Caco-2 (cell line): ENCODE data around the gene POLDIP2. TPM values are rescaled to one million over a fixed set of nuclear protein-coding genes. Genes with fewer than 3 reads are reported as not detected.

Source experiments
- BruUV-seq: library from RNA; stranded (reverse); fragments of 400-500 nt; replicated peaks from 2 replicates; lab custom pipeline; 2021; lab: Mats Ljungman, UMichigan
- CTCF ChIA-PET: fragments of 300-600 bp; sonication (Branson Sonifier 250); formaldehyde crosslinking; loops from one replicate; lab custom pipeline; 2022; ENCODE audit warnings: antibody characterized with exemption; lab: Charles Lee
- POLR2A ChIA-PET: fragments of 300-600 bp; sonication (Branson Sonifier 250); formaldehyde crosslinking; loops from one replicate; lab custom pipeline; 2022; ENCODE audit warnings: antibody characterized with exemption; lab: Charles Lee
- DNase-seq, 2 experiments: peaks; one replicate each; pipeline versions ENCODE4 v3.0.0 to v3.0.0-alpha.2; 2020 to 2022
- H3K27me3 ChIP-seq: replicated peaks from 2 replicates; pipeline ENCODE4 v1.6.0; 2011; ENCODE audit warnings: low read length; ENCODE audit not compliant: control insufficient read depth, insufficient read depth
- H3K36me3 ChIP-seq: 2 replicates; pipeline ENCODE4 v1.5.1; 2011; ENCODE audit warnings: low read length; ENCODE audit not compliant: control insufficient read depth, insufficient read depth
- H3K4me1 ChIP-seq: fragments of 250-450 bp; sonication (Bioruptor Pico); 2 replicates; pipeline ENCODE4 v1.5.1; 2020; ENCODE audit warnings: mild to moderate bottlenecking
- H3K4me3 ChIP-seq: 2 replicates; pipeline ENCODE4 v1.5.1; 2011; ENCODE audit warnings: low read depth, mild to moderate bottlenecking, control low read depth, low read length
- H3K9me3 ChIP-seq: fragments of 250-450 bp; sonication (Bioruptor Pico); 2 replicates; pipeline ENCODE4 v1.5.1; 2020; ENCODE audit warnings: mild to moderate bottlenecking, moderate library complexity
- H3K27ac Mint-ChIP-seq: one replicate; pipeline ENCODE4 v1.8.0; 2022; ENCODE audit warnings: mixed read lengths; ENCODE audit not compliant: unreplicated experiment
- H3K27me3 Mint-ChIP-seq: one replicate; pipeline ENCODE4 v1.8.0; 2022; ENCODE audit warnings: mixed read lengths; ENCODE audit not compliant: insufficient read depth, unreplicated experiment
- H3K36me3 Mint-ChIP-seq: one replicate; pipeline ENCODE4 v1.8.0; 2022; ENCODE audit warnings: mild to moderate bottlenecking, mixed read lengths; ENCODE audit not compliant: insufficient read depth, unreplicated experiment
- H3K4me1 Mint-ChIP-seq: one replicate; pipeline ENCODE4 v1.8.0; 2022; ENCODE audit warnings: low read depth, mixed read lengths; ENCODE audit not compliant: unreplicated experiment
- H3K4me3 Mint-ChIP-seq: one replicate; pipeline ENCODE4 v1.8.0; 2022; ENCODE audit warnings: mild to moderate bottlenecking, moderate library complexity, mixed read lengths; ENCODE audit not compliant: unreplicated experiment
- H3K9me3 Mint-ChIP-seq: one replicate; pipeline ENCODE4 v1.8.0; 2022; ENCODE audit warnings: mixed read lengths; ENCODE audit not compliant: unreplicated experiment
- CTCF ChIP-seq, 2 experiments: fragments of 200-600 bp in 1 of 2; IDR thresholded peaks; 1 replicate in 1 of 2; 2 replicates in 1 of 2; pipeline versions ENCODE4 v1.5.1 to v1.8.0; 2011 to 2022; ENCODE audit warnings: antibody characterized with exemption in 1 of 2, control low read depth in 1 of 2, inconsistent platforms in 1 of 2, low read depth in 1 of 2, low read length in 1 of 2, mild to moderate bottlenecking in 1 of 2, moderate library complexity in 1 of 2; ENCODE audit not compliant: insufficient read depth in 1 of 2, severe bottlenecking in 1 of 2, unreplicated experiment in 1 of 2
- intact Hi-C: fragments of 100-400 bp; cut with micrococcal nuclease; formaldehyde crosslinking; loops from one replicate; pipeline ENCODE4 v1.10.0; 2022; ENCODE audit not compliant: unreplicated experiment
- total RNA-seq: library from RNA; stranded (reverse); gene quantifications from 2 replicates; pipeline ENCODE4 v1.2.3, GENCODE V29; 2022

The POLDIP2 gene
- total RNA-seq, 1 experiment from 2014 or later: 257 TPM

- peak; percentile 100 for DNase-seq
- H3K27me3 ChIP-seq: no peaks in the 10 kb centered on the region
Observed at GRCh38 chr17:28370035-28370743, 12.9 kb upstream of the POLDIP2 start, which contains the start of gene VTN. VTN (minus strand) TSS chr17:28370307; CDS start chr17:28370203, 104 bp downstream.

GRCh38 chr17:28369684-28370034 is 12.3 kb upstream of the POLDIP2 start:
- CTCF ChIA-PET: interaction anchor here (0.6 to 6.0 kb wide), 26 partner anchors 8 to 329 kb away, joined by 3 to 45 read pairs (median 5); partner anchors contain the start of genes IFT20, PIGS, POLDIP2 and SLC46A1
- no peaks in the 10 kb centered on the region for H3K9me3 ChIP-seq
- Mint-ChIP-seq H3K4me3 (peak overlapping the region; percentile 75), H3K27me3 (no peaks in the 10 kb centered on the region), H3K9me3 (no peaks in the 10 kb centered on the region), H3K4me1 (peaks cover 54% of the 10 kb centered on the region), H3K36me3 (peaks cover 54% of the 10 kb centered on the region), H3K27ac (peak overlapping the region; percentile 88)
- peaks cover 46% of the 10 kb centered on the region for H3K4me1 ChIP-seq
- H3K4me3 ChIP-seq: peak overlapping the region; percentile 46
- peaks cover 14% of the 10 kb centered on the region for H3K36me3 ChIP-seq
- POLR2A ChIA-PET: interaction anchor here (0.5 to 4.7 kb wide), 17 partner anchors 8 to 329 kb away, joined by 3 to 87 read pairs (median 5); partner anchors contain the start of genes IFT20, POLDIP2 and TNFAIP1
- no peaks in the 10 kb centered on the region for H3K27me3 ChIP-seq
- TSS peak; percentile 66 for BruUV-seq
- intact Hi-C loops: loop anchor here (1.0 to 10.0 kb wide), 4 partner anchors 33 to 175 kb away; partner anchors contain the start of gene SLC46A1
- peak; percentile 52 to 75 for TF ChIP-seq CTCF (IDR thresholded peaks at IDR 0.05; ENCODE audit: insufficient read depth in 1 of 2, low read depth in 1 of 2, low read length in 1 of 2, severe bottlenecking in 1 of 2, unreplicated experiment in 1 of 2)
- DNase-seq: peak; percentile 81 to 85

More at GRCh38 chr17:28370035-28370743, 12.9 kb upstream of the POLDIP2 start, which contains the start of gene VTN:
- Mint-ChIP-seq H3K4me1 (peaks cover 54% of the 10 kb centered on the region), H3K27ac (peak within 1 kb of the TSS; percentile 88), H3K27me3 (no peaks in the 10 kb centered on the region), H3K4me3 (peak within 1 kb of the TSS; percentile 75), H3K9me3 (no peaks in the 10 kb centered on the region), H3K36me3 (peaks cover 54% of the 10 kb centered on the region)
- ChIA-PET POLR2A (interaction anchor here (0.5 to 4.7 kb wide), 18 partner anchors 9 to 329 kb away, joined by 3 to 87 read pairs (median 5); partner anchors contain the start of genes IFT20, POLDIP2 and TNFAIP1), CTCF (interaction anchor here (0.6 to 6.0 kb wide), 28 partner anchors 9 to 329 kb away, joined by 3 to 45 read pairs (median 5); partner anchors contain the start of genes IFT20, PIGS, POLDIP2 and SLC46A1)
- intact Hi-C loops: loop anchor here (1.0 kb wide), 1 partner anchor 34 kb away; no protein-coding TSS in a partner anchor
- peak in 1 of 2 experiments; percentile 67 for TF ChIP-seq CTCF (IDR thresholded peaks at IDR 0.05; ENCODE audit: insufficient read depth in 1 of 2, low read depth in 1 of 2, low read length in 1 of 2, severe bottlenecking in 1 of 2, unreplicated experiment in 1 of 2)
- Histone ChIP-seq H3K4me3 (peak within 1 kb of the TSS; percentile 46), H3K4me1 (peaks cover 46% of the 10 kb centered on the region), H3K36me3 (peaks cover 14% of the 10 kb centered on the region), H3K9me3 (no peaks in the 10 kb centered on the region)
- BruUV-seq: no TSS peak
